Measurements from ENCODE around the gene MYH16. TPM values are rescaled to one million over a fixed set of nuclear protein-coding genes. Genes with fewer than 3 reads are reported as not detected.

Gene MYH16
- total RNA-seq, 1 donor from 2014 or later: not detected

GRCh38 chr7:99331002-99331401, 58.4 kb downstream of the MYH16 start:
- TF ChIP-seq, protein P1, sequence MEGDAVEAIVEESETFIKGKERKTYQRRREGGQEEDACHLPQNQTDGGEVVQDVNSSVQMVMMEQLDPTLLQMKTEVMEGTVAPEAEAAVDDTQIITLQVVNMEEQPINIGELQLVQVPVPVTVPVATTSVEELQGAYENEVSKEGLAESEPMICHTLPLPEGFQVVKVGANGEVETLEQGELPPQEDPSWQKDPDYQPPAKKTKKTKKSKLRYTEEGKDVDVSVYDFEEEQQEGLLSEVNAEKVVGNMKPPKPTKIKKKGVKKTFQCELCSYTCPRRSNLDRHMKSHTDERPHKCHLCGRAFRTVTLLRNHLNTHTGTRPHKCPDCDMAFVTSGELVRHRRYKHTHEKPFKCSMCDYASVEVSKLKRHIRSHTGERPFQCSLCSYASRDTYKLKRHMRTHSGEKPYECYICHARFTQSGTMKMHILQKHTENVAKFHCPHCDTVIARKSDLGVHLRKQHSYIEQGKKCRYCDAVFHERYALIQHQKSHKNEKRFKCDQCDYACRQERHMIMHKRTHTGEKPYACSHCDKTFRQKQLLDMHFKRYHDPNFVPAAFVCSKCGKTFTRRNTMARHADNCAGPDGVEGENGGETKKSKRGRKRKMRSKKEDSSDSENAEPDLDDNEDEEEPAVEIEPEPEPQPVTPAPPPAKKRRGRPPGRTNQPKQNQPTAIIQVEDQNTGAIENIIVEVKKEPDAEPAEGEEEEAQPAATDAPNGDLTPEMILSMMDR (IDR thresholded peaks at IDR 0.05): no peak
- no peak for TF ChIP-seq EZH2 (IDR thresholded peaks at IDR 0.05)
- TF ChIP-seq EZH2phosphoT487 (IDR thresholded peaks at IDR 0.05): no peak
- H3K9me3 ChIP-seq (ENCODE audit: low read depth): no peaks in the 10 kb centered on the region
- peaks cover 4% of the 10 kb centered on the region for H3K27me3 Mint-ChIP-seq (ENCODE audit: insufficient read depth, low read depth)
- H3K79me2 ChIP-seq (ENCODE audit: low read depth): peaks cover 71% of the 10 kb centered on the region
- H3K36me3 Mint-ChIP-seq: peaks cover 8% of the 10 kb centered on the region
- H3K27ac Mint-ChIP-seq: no peak overlapping the region
- H3K4me2 ChIP-seq: no peak overlapping the region
- peaks cover 30% of the 10 kb centered on the region for H4K20me1 ChIP-seq (ENCODE audit: low read depth)
- H3K4me3 Mint-ChIP-seq: no peak overlapping the region
- no peak overlapping the region for H3K9ac ChIP-seq
- no peak for DNase-seq (ENCODE audit: low spot score)
- no peak overlapping the region for H3K27ac ChIP-seq
- peaks cover 2% of the 10 kb centered on the region for H3F3A ChIP-seq (ENCODE audit: low read depth)
- no peaks in the 10 kb centered on the region for H3K4me1 ChIP-seq
- H3K4me1 Mint-ChIP-seq: peaks cover 11% of the 10 kb centered on the region
- no peaks in the 10 kb centered on the region for H3K9me3 Mint-ChIP-seq
- H3K36me3 ChIP-seq: peaks cover 8% of the 10 kb centered on the region
- no peaks in the 10 kb centered on the region for H3K27me3 ChIP-seq
- H2AFZ ChIP-seq (replicated peaks): no peak overlapping the region
- H3K4me3 ChIP-seq: no peak overlapping the region

GRCh38 chr7:99339595-99339994, 67.0 kb downstream of the MYH16 start:
- H3K9me3 ChIP-seq (ENCODE audit: low read depth): no peaks in the 10 kb centered on the region
- H2AFZ ChIP-seq (replicated peaks): no peak overlapping the region
- Mint-ChIP-seq H3K27ac (no peak overlapping the region), H3K9me3 (no peaks in the 10 kb centered on the region), H3K4me3 (no peak overlapping the region), H3K27me3 (ENCODE audit: insufficient read depth, low read depth) (no peaks in the 10 kb centered on the region), H3K36me3 (peaks cover 29% of the 10 kb centered on the region), H3K4me1 (no peaks in the 10 kb centered on the region)
- H3K79me2 ChIP-seq (ENCODE audit: low read depth): no peaks in the 10 kb centered on the region
- no peak overlapping the region for H3K27ac ChIP-seq
- no peak overlapping the region for H3K4me3 ChIP-seq
- no peak overlapping the region for H3K9ac ChIP-seq
- peaks cover 21% of the 10 kb centered on the region for H3K36me3 ChIP-seq
- H3K4me2 ChIP-seq: no peak overlapping the region
- TF ChIP-seq EZH2phosphoT487 (IDR thresholded peaks at IDR 0.05): no peak
- TF ChIP-seq EZH2 (IDR thresholded peaks at IDR 0.05): no peak
- TF ChIP-seq, protein P1 (IDR thresholded peaks at IDR 0.05): no peak
- no peaks in the 10 kb centered on the region for H3K27me3 ChIP-seq
- H3K4me1 ChIP-seq: no peaks in the 10 kb centered on the region
- no peak for DNase-seq (ENCODE audit: low spot score)
- H3F3A ChIP-seq (ENCODE audit: low read depth): no peaks in the 10 kb centered on the region
- H4K20me1 ChIP-seq (ENCODE audit: low read depth): no peaks in the 10 kb centered on the region

GRCh38 chr7:99340659-99341058, 68.0 kb downstream of the MYH16 start:
- Histone ChIP-seq H3K36me3 (peaks cover 17% of the 10 kb centered on the region), H3K4me3 (no peak overlapping the region), H3F3A (ENCODE audit: low read depth) (no peaks in the 10 kb centered on the region), H3K27ac (no peak overlapping the region), H3K4me1 (no peaks in the 10 kb centered on the region), H3K9me3 (ENCODE audit: low read depth) (no peaks in the 10 kb centered on the region), H3K79me2 (ENCODE audit: low read depth) (no peaks in the 10 kb centered on the region), H3K9ac (no peak overlapping the region), H3K27me3 (no peaks in the 10 kb centered on the region), H2AFZ (replicated peaks) (no peak overlapping the region), H3K4me2 (no peak overlapping the region), H4K20me1 (ENCODE audit: low read depth) (no peaks in the 10 kb centered on the region)
- no peaks in the 10 kb centered on the region for H3K4me1 Mint-ChIP-seq
- no peak for DNase-seq (ENCODE audit: low spot score)
- H3K27ac Mint-ChIP-seq: no peak overlapping the region
- H3K4me3 Mint-ChIP-seq: no peak overlapping the region
- TF ChIP-seq EZH2phosphoT487 (IDR thresholded peaks at IDR 0.05) (no peak), EZH2 (IDR thresholded peaks at IDR 0.05) (no peak)
- TF ChIP-seq, protein P1 (IDR thresholded peaks at IDR 0.05): no peak
- no peaks in the 10 kb centered on the region for H3K9me3 Mint-ChIP-seq
- H3K36me3 Mint-ChIP-seq: peaks cover 27% of the 10 kb centered on the region
- H3K27me3 Mint-ChIP-seq (ENCODE audit: insufficient read depth, low read depth): no peaks in the 10 kb centered on the region
